Nephron progenitor cell (in vitro differentiated cells): Measurements from ENCODE around the gene TARM1.
A peak's percentile ranks its signal among the peaks of the same experiment; 100 is the strongest.

Experiments used
- DNase-seq: peaks from one replicate; pipeline ENCODE4 v3.0.0; 2021
- H3K27ac Mint-ChIP-seq: 2 replicates; pipeline ENCODE4 v1.8.0; 2021; ENCODE audit warnings: mild to moderate bottlenecking, moderate library complexity, mixed read lengths
- H3K27me3 Mint-ChIP-seq: 2 replicates; pipeline ENCODE4 v1.8.0; 2021; ENCODE audit warnings: mild to moderate bottlenecking, low read depth, mixed read lengths; ENCODE audit not compliant: poor library complexity
- H3K36me3 Mint-ChIP-seq: 2 replicates; pipeline ENCODE4 v1.8.0; 2021; ENCODE audit warnings: low read depth, mixed read lengths
- H3K4me1 Mint-ChIP-seq: 2 replicates; pipeline ENCODE4 v1.8.0; 2021; ENCODE audit warnings: mixed read lengths
- H3K4me3 Mint-ChIP-seq: 2 replicates; pipeline ENCODE4 v1.8.0; 2021; ENCODE audit warnings: mild to moderate bottlenecking, moderate library complexity, mixed read lengths
- H3K9me3 Mint-ChIP-seq: 2 replicates; pipeline ENCODE4 v1.8.0; 2021; ENCODE audit warnings: mild to moderate bottlenecking, moderate library complexity, mixed read lengths
- CTCF ChIP-seq: fragments of 200-600 bp; sonication (generic); IDR thresholded peaks from 2 replicates; pipeline ENCODE4 v1.5.0; 2021; ENCODE audit warnings: antibody characterized with exemption

TARM1 gene

GRCh38 chr19:54030895-54031586 is 50.1 kb downstream of the TARM1 start:
- no peak for DNase-seq
- peak; percentile 27 for TF ChIP-seq CTCF
- Mint-ChIP-seq H3K36me3 (no peaks in the 10 kb centered on the region), H3K9me3 (peaks cover 5% of the 10 kb centered on the region), H3K4me3 (no peak overlapping the region), H3K27me3 (peaks cover 13% of the 10 kb centered on the region), H3K4me1 (peaks cover 25% of the 10 kb centered on the region), H3K27ac (peak overlapping the region; percentile 8)

DNA sequence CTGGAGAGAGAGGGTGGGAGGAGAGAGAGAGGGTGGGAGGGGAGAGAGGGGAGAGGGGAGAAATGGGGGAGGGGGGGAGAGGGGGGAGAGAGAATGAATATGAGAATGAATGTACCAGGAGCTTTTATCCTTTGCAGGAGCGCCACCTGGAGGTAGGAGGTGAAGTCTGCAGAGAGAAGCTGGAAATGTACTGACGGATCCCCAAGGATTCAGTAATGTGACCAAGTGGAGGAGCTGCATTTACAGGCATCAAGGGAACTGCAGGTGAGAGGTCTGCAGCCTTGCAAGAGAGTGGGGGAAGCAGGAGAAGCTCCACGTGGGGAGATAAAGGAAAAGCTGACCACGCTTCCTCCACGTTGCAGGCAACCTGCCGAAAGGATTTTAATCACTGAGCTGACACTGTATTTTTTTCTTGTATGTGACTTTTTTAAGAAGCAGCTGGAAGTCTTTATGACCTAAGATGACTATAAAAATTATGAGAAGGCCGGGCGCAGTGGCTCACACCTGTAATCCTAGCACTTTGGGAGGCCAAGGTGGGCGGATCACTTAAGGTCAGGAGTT is 51.2 kb downstream of the TARM1 start:
- Mint-ChIP-seq H3K4me1 (peaks cover 14% of the 10 kb centered on the region), H3K9me3 (no peaks in the 10 kb centered on the region), H3K27me3 (peaks cover 21% of the 10 kb centered on the region), H3K27ac (no peak overlapping the region), H3K4me3 (no peak overlapping the region), H3K36me3 (no peaks in the 10 kb centered on the region)
- peak; percentile 36 for TF ChIP-seq CTCF
- DNase-seq = peak; percentile 76

DNA sequence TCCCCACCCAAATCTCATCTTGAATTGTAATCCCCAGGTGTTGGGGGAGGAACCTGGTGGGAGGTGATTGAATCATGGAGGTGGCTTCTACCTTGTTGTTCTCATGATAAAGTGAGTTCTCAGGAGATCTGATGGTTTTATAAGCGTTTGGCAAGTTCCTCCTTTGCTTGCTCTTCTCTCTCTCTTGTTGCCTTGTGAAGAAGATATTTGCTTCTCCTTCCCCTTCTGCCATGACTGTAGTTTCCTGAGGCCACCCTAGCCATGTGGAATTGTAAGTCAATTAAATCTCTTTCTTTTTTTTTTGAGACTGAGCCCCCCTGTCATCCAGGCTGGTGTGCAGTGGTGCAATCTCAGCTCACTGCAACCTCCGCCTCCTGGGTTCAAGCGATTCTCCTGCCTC is 51.9 kb downstream of the TARM1 start:
- H3K9me3 Mint-ChIP-seq = no peaks in the 10 kb centered on the region
- peaks cover 19% of the 10 kb centered on the region for H3K27me3 Mint-ChIP-seq
- no peaks in the 10 kb centered on the region for H3K36me3 Mint-ChIP-seq
- DNase-seq = no peak
- no peak for TF ChIP-seq CTCF
- H3K27ac Mint-ChIP-seq = no peak overlapping the region
- no peak overlapping the region for H3K4me3 Mint-ChIP-seq
- peaks cover 11% of the 10 kb centered on the region for H3K4me1 Mint-ChIP-seq

DNA sequence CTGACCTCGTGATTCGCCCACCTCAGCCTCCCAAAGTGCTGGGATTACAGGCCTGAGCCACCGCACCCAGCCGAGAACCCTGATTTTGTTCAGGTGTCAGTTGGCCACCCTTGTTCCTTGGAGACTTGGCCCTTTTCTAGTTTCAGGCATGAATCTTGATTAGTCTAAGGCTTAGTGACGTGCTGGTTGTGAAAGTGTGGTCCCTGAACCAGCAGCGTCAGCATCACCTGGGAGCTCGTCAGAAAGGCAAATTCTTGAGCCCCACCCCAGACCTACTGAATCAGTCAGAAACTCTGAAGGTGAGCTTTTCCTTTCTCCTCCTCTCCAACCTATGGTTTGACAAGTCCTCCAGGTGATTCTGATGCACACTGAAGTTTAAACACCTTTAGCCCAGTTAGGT is 54.5 kb downstream of the TARM1 start:
- DNase-seq = no peak
- Mint-ChIP-seq H3K9me3 (no peaks in the 10 kb centered on the region), H3K36me3 (no peaks in the 10 kb centered on the region), H3K4me1 (peaks cover 11% of the 10 kb centered on the region), H3K4me3 (no peak overlapping the region), H3K27me3 (peaks cover 26% of the 10 kb centered on the region), H3K27ac (no peak overlapping the region)
- TF ChIP-seq CTCF = no peak

GRCh38 chr19:54024660-54025059 is 56.5 kb downstream of the TARM1 start:
- peaks cover 34% of the 10 kb centered on the region for H3K27me3 Mint-ChIP-seq
- H3K4me1 Mint-ChIP-seq = peaks cover 6% of the 10 kb centered on the region
- no peaks in the 10 kb centered on the region for H3K36me3 Mint-ChIP-seq
- H3K9me3 Mint-ChIP-seq = no peaks in the 10 kb centered on the region
- DNase-seq = no peak
- no peak overlapping the region for H3K4me3 Mint-ChIP-seq
- TF ChIP-seq CTCF = no peak
- no peak overlapping the region for H3K27ac Mint-ChIP-seq

DNA sequence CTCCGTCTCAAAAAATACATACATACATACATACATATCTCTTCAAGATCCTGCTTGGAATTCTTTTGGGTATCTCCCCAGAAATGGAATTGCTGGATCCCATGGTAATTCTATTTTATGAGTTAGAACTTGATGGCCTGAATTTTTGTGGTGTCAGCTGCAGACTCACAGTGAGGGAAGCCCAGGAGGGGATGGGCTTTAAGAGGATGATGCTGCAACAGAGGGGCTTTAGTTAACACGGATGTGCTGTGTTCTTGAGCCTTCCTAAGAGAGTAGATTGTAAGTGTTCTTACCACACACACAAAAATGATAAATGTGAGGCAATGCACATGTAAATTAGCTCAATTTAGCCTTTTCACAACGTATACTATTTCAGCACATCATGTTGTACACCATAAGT is 58.0 kb downstream of the TARM1 start:
- peaks cover 39% of the 10 kb centered on the region for H3K27me3 Mint-ChIP-seq
- no peak for DNase-seq
- H3K4me3 Mint-ChIP-seq = no peak overlapping the region
- H3K4me1 Mint-ChIP-seq = no peaks in the 10 kb centered on the region
- H3K27ac Mint-ChIP-seq = no peak overlapping the region
- H3K9me3 Mint-ChIP-seq = no peaks in the 10 kb centered on the region
- TF ChIP-seq CTCF = no peak
- no peaks in the 10 kb centered on the region for H3K36me3 Mint-ChIP-seq
